ENCODE measurements around the gene RERE.

RERE gene

GRCh38 chr1:8632102-8632501, 185.3 kb downstream of the RERE start:
- Histone ChIP-seq H3K4me2 (ENCODE audit: low read length) (no peak overlapping the region), H3K27me3 (ENCODE audit: control insufficient read depth, low read length) (no peaks in the 10 kb centered on the region), H3K9me2 (replicated peaks; ENCODE audit: control insufficient read depth, low read length) (no peaks in the 10 kb centered on the region), H3F3A (ENCODE audit: control insufficient read depth, insufficient read depth) (0 out of 2 replicates have a peak, but pooled peaks cover 3% of the 10 kb centered on the region), H3K36me3 (ENCODE audit: control insufficient read depth, low read length) (no peaks in the 10 kb centered on the region), H4K20me1 (ENCODE audit: control insufficient read depth, insufficient read depth, low read depth, low read length) (peaks cover 14% of the 10 kb centered on the region), H3K79me2 (ENCODE audit: control insufficient read depth, low read length) (peaks cover 19% of the 10 kb centered on the region), H3K4me1 (ENCODE audit: control insufficient read depth, low read length) (peaks cover 36% of the 10 kb centered on the region), H3K27ac (ENCODE audit: low read depth, low read length) (no peak overlapping the region), H3K4me3 (ENCODE audit: low read length) (no peak overlapping the region), H3K9me3 (ENCODE audit: control insufficient read depth, insufficient read depth, low read length) (no peaks in the 10 kb centered on the region)
- TF ChIP-seq EZH2phosphoT487 (IDR thresholded peaks at IDR 0.05; ENCODE audit: borderline replicate concordance, low read length) (no peak), CTCF (IDR thresholded peaks at IDR 0.05; ENCODE audit: low read depth, low read length, poor library complexity, severe bottlenecking) (no peak)

- Histone ChIP-seq H3K9me2 (replicated peaks; ENCODE audit: control insufficient read depth, low read length) (no peaks in the 10 kb centered on the region), H3F3A (ENCODE audit: control insufficient read depth, insufficient read depth) (0 out of 2 replicates have a peak, but pooled peaks cover 3% of the 10 kb centered on the region), H3K79me2 (ENCODE audit: control insufficient read depth, low read length) (peaks cover 20% of the 10 kb centered on the region), H3K27ac (ENCODE audit: low read depth, low read length) (no peak overlapping the region), H3K36me3 (ENCODE audit: control insufficient read depth, low read length) (no peaks in the 10 kb centered on the region), H3K27me3 (ENCODE audit: control insufficient read depth, low read length) (no peaks in the 10 kb centered on the region), H3K4me3 (ENCODE audit: low read length) (no peak overlapping the region), H3K9me3 (ENCODE audit: control insufficient read depth, insufficient read depth, low read length) (no peaks in the 10 kb centered on the region), H4K20me1 (ENCODE audit: control insufficient read depth, insufficient read depth, low read depth, low read length) (peaks cover 14% of the 10 kb centered on the region), H3K4me1 (ENCODE audit: control insufficient read depth, low read length) (peaks cover 36% of the 10 kb centered on the region), H3K4me2 (ENCODE audit: low read length) (no peak overlapping the region)
- TF ChIP-seq CTCF (IDR thresholded peaks at IDR 0.05; ENCODE audit: low read depth, low read length, poor library complexity, severe bottlenecking): no peak
- TF ChIP-seq EZH2phosphoT487 (IDR thresholded peaks at IDR 0.05; ENCODE audit: borderline replicate concordance, low read length): no peak
Observed at GRCh38 chr1:8631163-8631562, 186.3 kb downstream of the RERE start.

- Histone ChIP-seq H3F3A (ENCODE audit: control insufficient read depth, insufficient read depth) (0 out of 2 replicates have a peak, but pooled peaks cover 3% of the 10 kb centered on the region), H3K4me1 (ENCODE audit: control insufficient read depth, low read length) (peaks cover 35% of the 10 kb centered on the region), H3K4me2 (ENCODE audit: low read length) (0 out of 2 replicates have a peak overlapping the region, but pooled peaks have one; percentile 2), H3K27me3 (ENCODE audit: control insufficient read depth, low read length) (no peaks in the 10 kb centered on the region), H3K9me2 (replicated peaks; ENCODE audit: control insufficient read depth, low read length) (no peaks in the 10 kb centered on the region), H3K4me3 (ENCODE audit: low read length) (no peak overlapping the region), H3K79me2 (ENCODE audit: control insufficient read depth, low read length) (peaks cover 27% of the 10 kb centered on the region), H4K20me1 (ENCODE audit: control insufficient read depth, insufficient read depth, low read depth, low read length) (peaks cover 14% of the 10 kb centered on the region), H3K27ac (ENCODE audit: low read depth, low read length) (no peak overlapping the region), H3K9me3 (ENCODE audit: control insufficient read depth, insufficient read depth, low read length) (no peaks in the 10 kb centered on the region), H3K36me3 (ENCODE audit: control insufficient read depth, low read length) (no peaks in the 10 kb centered on the region)
- no peak for TF ChIP-seq CTCF (IDR thresholded peaks at IDR 0.05; ENCODE audit: low read depth, low read length, poor library complexity, severe bottlenecking)
- no peak for TF ChIP-seq EZH2phosphoT487 (IDR thresholded peaks at IDR 0.05; ENCODE audit: borderline replicate concordance, low read length)
Observed at GRCh38 chr1:8629241-8630091, 188.0 kb downstream of the RERE start.
